ENCODE measurements around the gene KIAA0232.

KIAA0232 gene

GRCh38 chr4:6772223-6772928, 10.2 kb upstream of the KIAA0232 start:
- H3K4me3 ChIP-seq (ENCODE audit: low read length) = no peak overlapping the region
- no peaks in the 10 kb centered on the region for H3K36me3 ChIP-seq (replicated peaks; ENCODE audit: insufficient read depth, low read length)
- no peaks in the 10 kb centered on the region for H3F3A ChIP-seq (ENCODE audit: insufficient read depth, low read length)
- no peaks in the 10 kb centered on the region for H3K9me2 ChIP-seq (replicated peaks; ENCODE audit: insufficient read depth, low read length)
- H3K4me2 ChIP-seq (ENCODE audit: low read depth, low read length) = no peak overlapping the region
- no peak overlapping the region for H2AFZ ChIP-seq (ENCODE audit: low read length)
- H3K79me2 ChIP-seq (ENCODE audit: low read length) = no peaks in the 10 kb centered on the region
- DNase-seq = no peak
- H3K4me1 ChIP-seq (ENCODE audit: low read length) = no peaks in the 10 kb centered on the region
- TF ChIP-seq, protein P1, sequence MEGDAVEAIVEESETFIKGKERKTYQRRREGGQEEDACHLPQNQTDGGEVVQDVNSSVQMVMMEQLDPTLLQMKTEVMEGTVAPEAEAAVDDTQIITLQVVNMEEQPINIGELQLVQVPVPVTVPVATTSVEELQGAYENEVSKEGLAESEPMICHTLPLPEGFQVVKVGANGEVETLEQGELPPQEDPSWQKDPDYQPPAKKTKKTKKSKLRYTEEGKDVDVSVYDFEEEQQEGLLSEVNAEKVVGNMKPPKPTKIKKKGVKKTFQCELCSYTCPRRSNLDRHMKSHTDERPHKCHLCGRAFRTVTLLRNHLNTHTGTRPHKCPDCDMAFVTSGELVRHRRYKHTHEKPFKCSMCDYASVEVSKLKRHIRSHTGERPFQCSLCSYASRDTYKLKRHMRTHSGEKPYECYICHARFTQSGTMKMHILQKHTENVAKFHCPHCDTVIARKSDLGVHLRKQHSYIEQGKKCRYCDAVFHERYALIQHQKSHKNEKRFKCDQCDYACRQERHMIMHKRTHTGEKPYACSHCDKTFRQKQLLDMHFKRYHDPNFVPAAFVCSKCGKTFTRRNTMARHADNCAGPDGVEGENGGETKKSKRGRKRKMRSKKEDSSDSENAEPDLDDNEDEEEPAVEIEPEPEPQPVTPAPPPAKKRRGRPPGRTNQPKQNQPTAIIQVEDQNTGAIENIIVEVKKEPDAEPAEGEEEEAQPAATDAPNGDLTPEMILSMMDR (IDR thresholded peaks at IDR 0.05; ENCODE audit: low read length) = no peak
- TF ChIP-seq EZH2phosphoT487 (IDR thresholded peaks at IDR 0.05; ENCODE audit: low read length) (no peak), EZH2 (optimal IDR thresholded peaks at IDR 0.05; ENCODE audit: low read depth, low read length) (no peak)
- H3K27ac ChIP-seq (ENCODE audit: low read length) = no peak overlapping the region
- no peaks in the 10 kb centered on the region for H4K20me1 ChIP-seq (ENCODE audit: insufficient read depth, low read length)
- H3K27me3 ChIP-seq (replicated peaks; ENCODE audit: insufficient read depth, low read length) = peaks cover 18% of the 10 kb centered on the region
- no peaks in the 10 kb centered on the region for H3K9me3 ChIP-seq (replicated peaks; ENCODE audit: insufficient read depth, low read length)
- no peak overlapping the region for H3K9ac ChIP-seq (ENCODE audit: low read length)

DNA sequence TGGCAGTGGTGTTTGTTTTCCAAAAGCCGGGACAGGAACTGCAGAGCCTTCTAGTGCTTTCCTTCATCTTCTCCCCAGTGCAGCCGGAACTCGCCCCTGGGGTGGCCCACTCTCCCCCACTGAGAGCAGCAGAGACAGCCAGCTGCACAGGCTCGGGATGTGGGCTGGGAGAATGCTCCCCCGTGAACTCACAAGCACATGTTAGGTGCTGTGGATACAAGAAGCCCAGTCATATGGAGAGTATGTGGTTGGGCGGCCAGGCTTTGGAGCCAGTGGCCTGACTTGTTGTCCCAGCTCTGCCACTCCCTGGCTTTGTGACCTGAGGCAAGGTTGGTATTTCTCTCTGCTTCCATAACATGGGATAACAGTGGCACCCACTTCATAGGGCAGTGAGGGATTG, 9.4 kb upstream of the KIAA0232 start:
- Histone ChIP-seq H4K20me1 (ENCODE audit: insufficient read depth, low read length) (no peaks in the 10 kb centered on the region), H3K27ac (ENCODE audit: low read length) (no peak overlapping the region), H3K4me1 (ENCODE audit: low read length) (no peaks in the 10 kb centered on the region), H3F3A (ENCODE audit: insufficient read depth, low read length) (no peaks in the 10 kb centered on the region), H3K9me3 (replicated peaks; ENCODE audit: insufficient read depth, low read length) (no peaks in the 10 kb centered on the region), H3K27me3 (replicated peaks; ENCODE audit: insufficient read depth, low read length) (peaks cover 22% of the 10 kb centered on the region), H3K36me3 (replicated peaks; ENCODE audit: insufficient read depth, low read length) (no peaks in the 10 kb centered on the region), H3K9me2 (replicated peaks; ENCODE audit: insufficient read depth, low read length) (no peaks in the 10 kb centered on the region), H2AFZ (ENCODE audit: low read length) (no peak overlapping the region), H3K79me2 (ENCODE audit: low read length) (no peaks in the 10 kb centered on the region), H3K4me3 (ENCODE audit: low read length) (no peak overlapping the region), H3K4me2 (ENCODE audit: low read depth, low read length) (no peak overlapping the region), H3K9ac (ENCODE audit: low read length) (no peak overlapping the region)
- TF ChIP-seq, protein P1 (IDR thresholded peaks at IDR 0.05; ENCODE audit: low read length) = no peak
- no peak for TF ChIP-seq EZH2phosphoT487 (IDR thresholded peaks at IDR 0.05; ENCODE audit: low read length)
- DNase-seq = no peak

- Histone ChIP-seq H4K20me1 (ENCODE audit: insufficient read depth, low read length) (no peaks in the 10 kb centered on the region), H3K4me3 (ENCODE audit: low read length) (no peak overlapping the region), H3K9me3 (replicated peaks; ENCODE audit: insufficient read depth, low read length) (no peaks in the 10 kb centered on the region), H3K27me3 (replicated peaks; ENCODE audit: insufficient read depth, low read length) (peaks cover 22% of the 10 kb centered on the region), H3K9ac (ENCODE audit: low read length) (no peak overlapping the region), H3K79me2 (ENCODE audit: low read length) (no peaks in the 10 kb centered on the region), H3K4me1 (ENCODE audit: low read length) (no peaks in the 10 kb centered on the region), H2AFZ (ENCODE audit: low read length) (no peak overlapping the region), H3K9me2 (replicated peaks; ENCODE audit: insufficient read depth, low read length) (no peaks in the 10 kb centered on the region), H3K4me2 (ENCODE audit: low read depth, low read length) (no peak overlapping the region), H3K36me3 (replicated peaks; ENCODE audit: insufficient read depth, low read length) (no peaks in the 10 kb centered on the region), H3F3A (ENCODE audit: insufficient read depth, low read length) (no peaks in the 10 kb centered on the region), H3K27ac (ENCODE audit: low read length) (no peak overlapping the region)
- TF ChIP-seq, protein P1 (IDR thresholded peaks at IDR 0.05; ENCODE audit: low read length) = no peak
- no peak for TF ChIP-seq EZH2 (optimal IDR thresholded peaks at IDR 0.05; ENCODE audit: low read depth, low read length)
- no peak for TF ChIP-seq EZH2phosphoT487 (IDR thresholded peaks at IDR 0.05; ENCODE audit: low read length)
- no peak for DNase-seq
Measured at GRCh38 chr4:6773616-6774540, 8.6 kb upstream of the KIAA0232 start.
